Medulla oblongata (tissue), 1 donor: ENCODE results near the gene NUP37.

ENCODE experiments used
- DNase-seq: peaks from one replicate; pipeline ENCODE4 v3.0.0-alpha.2; 2015; ENCODE audit errors: extremely low spot score

Gene NUP37

DNA sequence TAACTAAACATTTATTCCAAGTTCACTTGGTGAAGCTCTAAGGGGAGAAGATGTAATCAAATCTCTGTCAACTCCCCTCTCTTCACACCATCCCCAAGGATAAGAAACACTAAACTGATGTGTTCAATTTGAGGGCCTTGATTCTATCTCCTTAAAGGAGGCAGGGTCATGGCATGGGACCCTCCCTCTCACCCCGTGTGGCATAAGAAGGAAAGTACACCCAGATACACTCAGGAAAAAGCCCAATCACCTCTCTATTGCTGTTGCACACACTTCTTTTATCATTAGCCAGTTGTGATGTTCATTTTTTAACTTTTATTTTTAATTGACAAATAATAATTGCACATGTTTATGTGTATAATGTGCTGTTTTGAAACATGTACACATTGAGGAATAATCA lies 93.2 kb downstream of the NUP37 start:
- DNase-seq: no peak

DNA sequence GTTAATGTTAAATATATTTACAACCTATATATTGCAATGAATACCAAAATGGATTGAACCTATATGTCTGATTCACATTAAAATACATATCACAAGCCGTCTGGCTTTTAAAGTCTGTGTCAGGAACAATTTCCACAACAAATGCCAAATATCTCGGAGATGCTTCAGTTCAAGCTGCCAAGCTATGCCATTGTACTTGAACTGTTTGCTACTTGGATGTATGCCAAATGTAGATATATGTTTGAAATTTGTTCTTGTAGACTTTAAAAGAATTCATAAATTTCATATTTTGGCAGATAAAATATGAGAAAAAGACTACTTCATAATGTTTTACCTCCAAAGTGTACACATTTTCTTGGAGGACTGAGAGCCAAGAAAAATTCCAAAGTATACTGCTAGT lies 95.1 kb downstream of the NUP37 start:
- DNase-seq: no peak

DNA sequence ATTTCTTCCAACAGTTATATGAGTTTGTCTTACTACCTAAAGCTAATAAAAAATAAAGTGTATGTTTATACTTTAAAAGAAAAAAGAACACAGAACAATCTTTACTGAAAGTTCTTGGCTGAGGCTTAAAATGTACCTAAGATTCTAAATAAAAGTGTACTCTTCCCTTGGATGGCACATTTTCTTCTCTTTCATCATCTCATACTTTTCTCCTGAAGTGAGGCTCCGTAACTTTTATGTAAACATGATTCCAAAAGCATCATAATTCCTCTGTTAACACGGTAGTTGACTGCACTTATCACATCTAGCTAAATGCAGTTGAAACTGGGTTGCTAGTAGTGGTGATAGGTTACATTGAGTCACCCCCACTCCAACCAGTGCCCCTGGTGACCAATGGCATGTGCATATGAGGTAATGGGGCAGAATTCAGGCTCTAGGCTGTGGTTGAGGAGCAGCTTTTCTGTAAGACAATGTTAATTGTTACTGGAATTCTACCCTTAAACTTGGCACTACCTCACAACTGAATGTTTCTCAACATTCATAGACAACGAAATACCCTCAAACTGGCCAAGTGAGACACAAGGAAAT lies 96.5 kb downstream of the NUP37 start:
- no peak for DNase-seq
